Testis (tissue), 2 donors: ENCODE data around the gene CCDC124.

Experiments
- CTCF ChIP-seq, 3 experiments: fragments of 450-650 bp in 2 of 3; fragments of 200-600 bp in 1 of 3; sonication (generic) in 1 of 3; IDR thresholded peaks; one replicate each; pipeline ENCODE4 v1.5.1; 2016 to 2019; ENCODE audit warnings: antibody characterized with exemption in 3 of 3, mild to moderate bottlenecking in 2 of 3, moderate library complexity in 1 of 3
- POLR2A ChIP-seq: fragments of 450-650 bp; IDR thresholded peaks from one replicate; pipeline ENCODE4 v1.6.1; 2017; ENCODE audit warnings: antibody characterized with exemption, mild to moderate bottlenecking, moderate library complexity

GRCh38 chr19:17974551-17974950 is 41.7 kb downstream of the CCDC124 start:
- TF ChIP-seq POLR2A: no peak
- no peak for TF ChIP-seq CTCF (IDR thresholded peaks at IDR 0.05)
